HCT116 (cell line): ENCODE measurements around the gene PPDPF. TPM values are rescaled to one million over a fixed set of nuclear protein-coding genes. Genes with fewer than 3 reads are reported as not detected.
A peak's percentile ranks its signal among the peaks of the same experiment; 100 is the strongest.

Experiments
- ATAC-seq: fragments of 200-7000 bp; cut with Tn5 transposase; 2 replicates; pipeline ENCODE4 v1.9.1; 2020; ENCODE audit warnings: mild to moderate bottlenecking, moderate library complexity
- BruUV-seq: library from RNA; stranded (reverse); fragments of 400-500 nt; replicated peaks from 2 replicates; lab custom pipeline; 2021; lab: Mats Ljungman, UMichigan
- CTCF ChIA-PET: fragments of 300-600 bp; sonication (Branson Sonifier 250); formaldehyde crosslinking; loops from one replicate; lab custom pipeline; 2021; ENCODE audit warnings: antibody characterized with exemption; lab: Charles Lee
- POLR2A ChIA-PET: fragments of 300-600, 350-600 bp; sonication (Branson Sonifier 250); formaldehyde crosslinking; loops from one replicate; lab custom pipeline; 2021; ENCODE audit warnings: antibody characterized with exemption; lab: Charles Lee
- RAD21 ChIA-PET, 2 experiments: fragments of 300-600 bp; sonication (Branson Sonifier 250); formaldehyde crosslinking; loops; one replicate each; lab custom pipeline; 2023; ENCODE audit warnings: low total read pairs in 2 of 2; ENCODE audit not compliant: uncharacterized antibody in 2 of 2, unreplicated experiment in 2 of 2, low non-redundant PET in 1 of 2; lab: Charles Lee
- DNase-seq: peaks from one replicate; pipeline ENCODE4 v3.0.0-alpha.2; 2010; ENCODE audit warnings: low read depth, low spot score
- H2AFZ ChIP-seq: fragments of 200-600 bp; shearing (Covaris generic), sonication (generic); 2 replicates; pipeline ENCODE4 v1.6.1; 2017; ENCODE audit warnings: low read depth, mixed run types, mixed read lengths, antibody characterized with exemption, low read length; ENCODE audit not compliant: poor library complexity, severe bottlenecking
- H3K27ac ChIP-seq: 2 replicates; pipeline ENCODE4 v1.5.1; 2012; ENCODE audit warnings: low read depth, low read length
- H3K27me3 ChIP-seq: fragments of 200-600 bp; sonication (generic); 2 replicates; pipeline ENCODE4 v1.6.1; 2016; ENCODE audit warnings: mixed run types, low read length, mixed read lengths; ENCODE audit not compliant: insufficient read depth
- H3K36me3 ChIP-seq, 2 experiments: fragments of 200-500 bp in 1 of 2; fragments of 200-600 bp in 1 of 2; sonication (Bioruptor generic) in 1 of 2; sonication (generic) in 1 of 2; 2 replicates each; pipeline versions ENCODE4 v1.5.1 to v1.6.1; 2014 to 2016; ENCODE audit warnings: low read length in 2 of 2, inconsistent platforms in 1 of 2, mixed read lengths in 1 of 2, mixed run types in 1 of 2; ENCODE audit not compliant: insufficient read depth in 2 of 2, control insufficient read depth in 1 of 2
- H3K4me1 ChIP-seq, 2 experiments: fragments of 200-600 bp in 1 of 2; sonication (generic) in 1 of 2; 2 replicates each; pipeline versions ENCODE4 v1.5.1 to v1.6.1; 2012 to 2017; ENCODE audit warnings: low read length in 2 of 2, inconsistent platforms in 1 of 2, mild to moderate bottlenecking in 1 of 2, mixed read lengths in 1 of 2, mixed run types in 1 of 2, moderate library complexity in 1 of 2; ENCODE audit not compliant: insufficient read depth in 2 of 2, control insufficient read depth in 1 of 2
- H3K4me2 ChIP-seq: fragments of 200-600 bp; sonication (generic); 2 replicates; pipeline ENCODE4 v1.6.1; 2017; ENCODE audit warnings: mixed run types, low read length, mixed read lengths
- H3K4me3 ChIP-seq, 2 experiments: fragments of 200-600 bp in 1 of 2; sonication (generic) in 1 of 2; replicated peaks in 1 of 2; 2 replicates each; pipeline ENCODE4 v1.5.1; 2011 to 2016; ENCODE audit warnings: low read length in 2 of 2, control low read depth in 1 of 2, low read depth in 1 of 2, mild to moderate bottlenecking in 1 of 2, mixed read lengths in 1 of 2, mixed run types in 1 of 2
- H3K79me2 ChIP-seq: fragments of 200-600 bp; sonication (generic); 2 replicates; pipeline ENCODE4 v1.6.1; 2017; ENCODE audit warnings: mild to moderate bottlenecking, mixed run types, low read length, moderate library complexity, mixed read lengths; ENCODE audit not compliant: insufficient read depth
- H3K9ac ChIP-seq: fragments of 200-600 bp; sonication (generic); 2 replicates; pipeline ENCODE4 v1.6.1; 2016; ENCODE audit warnings: low read length, mixed read lengths
- H3K9me2 ChIP-seq: fragments of 200-600 bp; sonication (generic), shearing (Covaris generic); 2 replicates; pipeline ENCODE4 v1.6.1; 2017; ENCODE audit warnings: mixed run types, mild to moderate bottlenecking, moderate library complexity; ENCODE audit not compliant: insufficient read depth
- H3K9me3 ChIP-seq, 2 experiments: fragments of 200-500 bp in 1 of 2; fragments of 200-600 bp in 1 of 2; sonication (Bioruptor generic) in 1 of 2; sonication (generic) in 1 of 2; 2 replicates each; pipeline ENCODE4 v1.6.1; 2014 to 2017; ENCODE audit warnings: low read length in 2 of 2, mixed read lengths in 2 of 2, inconsistent platforms in 1 of 2, low read depth in 1 of 2, mild to moderate bottlenecking in 1 of 2, mixed run types in 1 of 2, moderate library complexity in 1 of 2; ENCODE audit not compliant: control insufficient read depth in 1 of 2, insufficient read depth in 1 of 2
- H4K20me1 ChIP-seq: fragments of 200-600 bp; sonication (generic), shearing (Covaris generic); 2 replicates; pipeline ENCODE4 v1.6.1; 2017; ENCODE audit warnings: mixed run types, mild to moderate bottlenecking, moderate library complexity; ENCODE audit not compliant: insufficient read depth
- CTCF ChIP-seq, 3 experiments: fragments of 200-600 bp in 1 of 3; sonication (generic) in 1 of 3; IDR thresholded peaks in 2 of 3; conservative IDR thresholded peaks in 1 of 3; 2 replicates each; pipeline ENCODE4 v1.5.1; 2012 to 2017; ENCODE audit warnings: low read depth in 2 of 3, low read length in 2 of 3, antibody characterized with exemption in 1 of 3, borderline replicate concordance in 1 of 3, control low read depth in 1 of 3, mild to moderate bottlenecking in 1 of 3, mixed read lengths in 1 of 3, mixed run types in 1 of 3, moderate library complexity in 1 of 3; ENCODE audit not compliant: insufficient read depth in 1 of 3
- MAX ChIP-seq: IDR thresholded peaks from 2 replicates; pipeline ENCODE4 v1.6.1; 2012
- SP1 ChIP-seq: IDR thresholded peaks from 2 replicates; pipeline ENCODE4 v1.6.1; 2012; ENCODE audit warnings: low read depth
- intact Hi-C: fragments of 100-400 bp; cut with micrococcal nuclease; formaldehyde crosslinking; loops from 2 replicates; pipeline ENCODE4 v1.10.0; 2022
- total RNA-seq: library from RNA; stranded (reverse); gene quantifications from one replicate; pipeline ENCODE4 v1.2.1, GENCODE V29; 2021; ENCODE audit not compliant: unreplicated experiment

PPDPF gene
- total RNA-seq, 1 experiment from 2014 or later = 346 TPM

- peaks cover 8 to 44% of the 10 kb centered on the region in 2 experiments; a peak in 3 of 4 replicates for H3K4me1 ChIP-seq
- H3K27me3 ChIP-seq = no peaks in the 10 kb centered on the region
- no peaks in the 10 kb centered on the region for H3K9me2 ChIP-seq
- ChIA-PET RAD21 (interaction anchor here in 1 of 2 experiments (1.1 kb wide), 1 partner anchor 16 kb away, joined by 3 read pairs; no protein-coding TSS in a partner anchor), CTCF (interaction anchor here (0.7 to 1.8 kb wide), 2 partner anchors 9 to 16 kb away, joined by 3 to 9 read pairs; partner anchors contain the start of gene PTK6), POLR2A (interaction anchor here (0.9 to 2.1 kb wide), 5 partner anchors 10 to 41 kb away, joined by 3 to 10 read pairs (median 7); partner anchors contain the start of gene PTK6)
- peak overlapping the region; percentile 98 for H3K27ac ChIP-seq
- no peaks in the 10 kb centered on the region for H4K20me1 ChIP-seq
- H3K79me2 ChIP-seq = peaks cover 21% of the 10 kb centered on the region
- peak overlapping the region; percentile 94 for H3K9ac ChIP-seq
- H2AFZ ChIP-seq = no peak overlapping the region
- DNase-seq (no peak), ATAC-seq (no peak)
- peaks cover 5 to 7% of the 10 kb centered on the region in 2 experiments; a peak in 2 of 4 replicates for H3K9me3 ChIP-seq
- H3K4me3 ChIP-seq = peak overlapping the region; percentile 89 to 97
- H3K4me2 ChIP-seq = peak overlapping the region; percentile 93
- peaks cover 6 to 24% of the 10 kb centered on the region in 2 experiments for H3K36me3 ChIP-seq
- no TSS peak for BruUV-seq
- TF ChIP-seq CTCF (IDR thresholded peaks at IDR 0.05 in 2 of 3, conservative IDR thresholded peaks at IDR 0.05 in 1 of 3; ENCODE audit: borderline replicate concordance in 1 of 3, insufficient read depth in 1 of 3, low read depth in 2 of 3, low read length in 2 of 3) (0 out of 6 replicates have a peak, but pooled peaks of 1 of the 3 experiments have one; percentile 7), MAX (no peak), SP1 (no peak)
- intact Hi-C loops = no loop called here
Measured at GRCh38 chr20:63521602-63522001, 1.0 kb downstream of the PPDPF start.
